ENCODE measurements around the gene MGAT4A.

DNA sequence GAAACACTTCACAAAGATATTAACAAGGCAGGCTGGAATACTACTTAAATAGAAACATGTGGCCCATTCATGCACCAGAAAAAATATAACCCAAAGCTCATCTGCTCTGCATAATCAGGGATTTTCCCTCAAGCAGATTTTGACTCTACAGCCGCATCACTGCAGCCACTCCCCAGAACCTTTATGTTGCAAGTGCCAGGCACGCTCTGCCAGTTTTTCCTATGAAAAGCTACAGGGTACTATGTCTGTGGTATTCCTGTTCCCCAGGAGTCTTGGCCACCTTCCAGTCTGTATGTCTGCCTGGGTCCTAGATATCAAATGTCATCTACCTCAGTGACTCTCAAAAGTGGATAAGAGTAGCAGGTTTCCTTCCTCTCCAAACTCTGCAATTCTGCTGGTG is 126.4 kb downstream of the MGAT4A start:
- TF ChIP-seq, protein P1, sequence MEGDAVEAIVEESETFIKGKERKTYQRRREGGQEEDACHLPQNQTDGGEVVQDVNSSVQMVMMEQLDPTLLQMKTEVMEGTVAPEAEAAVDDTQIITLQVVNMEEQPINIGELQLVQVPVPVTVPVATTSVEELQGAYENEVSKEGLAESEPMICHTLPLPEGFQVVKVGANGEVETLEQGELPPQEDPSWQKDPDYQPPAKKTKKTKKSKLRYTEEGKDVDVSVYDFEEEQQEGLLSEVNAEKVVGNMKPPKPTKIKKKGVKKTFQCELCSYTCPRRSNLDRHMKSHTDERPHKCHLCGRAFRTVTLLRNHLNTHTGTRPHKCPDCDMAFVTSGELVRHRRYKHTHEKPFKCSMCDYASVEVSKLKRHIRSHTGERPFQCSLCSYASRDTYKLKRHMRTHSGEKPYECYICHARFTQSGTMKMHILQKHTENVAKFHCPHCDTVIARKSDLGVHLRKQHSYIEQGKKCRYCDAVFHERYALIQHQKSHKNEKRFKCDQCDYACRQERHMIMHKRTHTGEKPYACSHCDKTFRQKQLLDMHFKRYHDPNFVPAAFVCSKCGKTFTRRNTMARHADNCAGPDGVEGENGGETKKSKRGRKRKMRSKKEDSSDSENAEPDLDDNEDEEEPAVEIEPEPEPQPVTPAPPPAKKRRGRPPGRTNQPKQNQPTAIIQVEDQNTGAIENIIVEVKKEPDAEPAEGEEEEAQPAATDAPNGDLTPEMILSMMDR (IDR thresholded peaks at IDR 0.05; ENCODE audit: low read length) = no peak
- no peak for TF ChIP-seq EZH2 (IDR thresholded peaks at IDR 0.05; ENCODE audit: borderline replicate concordance, low read length)
